Upper lobe of left lung (tissue), 6 donors: ENCODE data around the gene POLA2. TPM values are rescaled to one million over a fixed set of nuclear protein-coding genes. Genes with fewer than 3 reads are reported as not detected.

Source experiments
- ATAC-seq, 2 donors: fragments of 200-7000 bp; cut with Tn5 transposase; one replicate each; pipeline ENCODE4 v1.9.1; 2022; ENCODE audit warnings: mild to moderate bottlenecking in 2 of 2, moderate library complexity in 2 of 2; ENCODE audit not compliant: low FRiP score in 2 of 2
- DNase-seq, 2 donors: peaks; one replicate each; pipeline ENCODE4 v3.0.0-alpha.2; 2019 to 2020
- H3K27ac ChIP-seq, 4 donors: fragments of 200-600 bp; sonication (generic); one replicate each; pipeline ENCODE4 v1.5.1; 2016 to 2019
- H3K27me3 ChIP-seq, 4 donors: fragments of 200-600 bp; sonication (generic); one replicate each; pipeline ENCODE4 v1.5.1; 2017 to 2019
- H3K36me3 ChIP-seq, 4 donors: fragments of 200-600 bp; sonication (generic); one replicate each; pipeline ENCODE4 v1.5.1; 2016 to 2019
- H3K4me1 ChIP-seq, 4 donors: fragments of 200-600 bp; sonication (generic); one replicate each; pipeline ENCODE4 v1.5.1; 2018 to 2019
- H3K4me3 ChIP-seq, 4 donors: fragments of 200-600 bp; sonication (generic); one replicate each; pipeline ENCODE4 v1.5.1; 2017 to 2019; ENCODE audit warnings: mild to moderate bottlenecking in 2 of 4, moderate library complexity in 1 of 4
- H3K9me3 ChIP-seq, 4 donors: fragments of 200-600 bp; sonication (generic); one replicate each; pipeline ENCODE4 v1.5.1; 2018 to 2019
- CTCF ChIP-seq, 6 experiments: fragments of 450-650 bp in 4 of 6; fragments of 200-600 bp in 2 of 6; sonication (generic) in 2 of 6; IDR thresholded peaks; one replicate each; pipeline ENCODE4 v1.5.1; 2016 to 2019; ENCODE audit warnings: antibody characterized with exemption in 6 of 6
- EP300 ChIP-seq, 4 donors: sonication (generic); formaldehyde crosslinking; IDR thresholded peaks; one replicate each; pipeline ENCODE4 v1.5.1; 2017; ENCODE audit warnings: antibody characterized with exemption in 4 of 4, control low read depth in 2 of 4
- POLR2A ChIP-seq, 4 donors: fragments of 450-650 bp; IDR thresholded peaks; one replicate each; pipeline ENCODE4 v1.5.1; 2016 to 2017; ENCODE audit warnings: antibody characterized with exemption in 4 of 4, mild to moderate bottlenecking in 2 of 4
- POLR2AphosphoS5 ChIP-seq, 2 donors: sonication (generic); formaldehyde crosslinking; IDR thresholded peaks; one replicate each; pipeline ENCODE4 v1.5.1; 2017; ENCODE audit warnings: antibody characterized with exemption in 2 of 2
- WGBS, 2 donors: methylation state at CpG; one replicate each; pipeline ENCODE4 v1.1.5; 2017 to 2018; 5-methylcytosine and 5-hydroxymethylcytosine counted together
- total RNA-seq, 6 donors: library from RNA; depleted of rRNA in 4 of 6; stranded (reverse); fragments of >200 nt in 4 of 6; gene quantifications; one replicate each; pipeline versions ENCODE4 v1.1.0 to v1.2.1, GENCODE V29; 2016 to 2021
- donor health status: DM: no; HTN: no; CAD: no; lungs with moderate emphysema.
- donor health status: DM: no; HTN: yes; CAD: no; lungs with severe emphysema.

POLA2 gene
- total RNA-seq, 6 donors from 2014 or later = 6.0 to 19.9 (median 8.7) TPM

DNA sequence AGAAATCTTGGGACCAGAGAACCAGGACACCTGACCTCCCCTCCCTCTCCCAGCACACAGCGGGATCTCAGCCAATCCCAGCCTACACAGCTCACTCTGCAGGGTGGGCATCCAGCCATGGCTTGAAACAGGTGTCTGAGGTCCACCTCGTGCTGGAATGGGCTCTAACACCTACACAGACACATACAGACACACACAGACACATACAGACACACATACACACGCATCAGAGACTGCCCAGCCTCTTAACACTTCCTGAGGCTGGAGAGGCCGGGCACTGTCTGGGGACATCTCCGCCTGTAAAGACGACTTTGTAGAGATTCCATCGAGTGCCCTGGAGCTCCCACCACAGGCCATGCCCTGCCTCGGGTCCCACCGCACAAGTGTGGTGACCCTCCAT lies 43.3 kb upstream of the POLA2 start:
- no peak for DNase-seq
- TF ChIP-seq POLR2A (IDR thresholded peaks at IDR 0.05) = no peak
- no peak for TF ChIP-seq EP300 (IDR thresholded peaks at IDR 0.05)
- no peak for TF ChIP-seq CTCF (IDR thresholded peaks at IDR 0.05)
- no peak for TF ChIP-seq POLR2AphosphoS5 (IDR thresholded peaks at IDR 0.05)
- Histone ChIP-seq H3K4me3 (no peak overlapping the region), H3K27ac (no peak overlapping the region), H3K4me1 (peaks cover 0 to 24% (median 8%) of the 10 kb centered on the region in 4 donors), H3K27me3 (no peaks in the 10 kb centered on the region), H3K9me3 (no peaks in the 10 kb centered on the region), H3K36me3 (no peaks in the 10 kb centered on the region)
- WGBS, 2 donors = 89 to 90% methylated on average over 9 of the region's 9 CpGs
- no peak for ATAC-seq

DNA sequence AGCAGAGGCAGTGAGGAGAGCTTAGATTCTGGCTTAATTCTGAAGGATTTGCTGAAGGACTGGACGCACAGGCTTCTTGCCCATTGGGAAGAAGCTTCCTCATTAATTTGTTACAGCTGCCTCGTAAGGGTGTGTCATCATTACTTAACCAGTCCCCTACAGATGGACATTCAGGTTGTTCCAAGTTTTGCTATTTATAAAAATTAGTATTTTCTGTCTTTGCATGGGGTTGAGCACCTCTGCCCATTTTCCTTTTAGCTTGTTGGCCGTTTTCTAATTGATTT lies 41.9 kb upstream of the POLA2 start:
- no peaks in the 10 kb centered on the region for H3K27me3 ChIP-seq
- no peak for TF ChIP-seq POLR2AphosphoS5 (IDR thresholded peaks at IDR 0.05)
- no peak for TF ChIP-seq POLR2A (IDR thresholded peaks at IDR 0.05)
- TF ChIP-seq CTCF (IDR thresholded peaks at IDR 0.05) = no peak
- TF ChIP-seq EP300 (IDR thresholded peaks at IDR 0.05) = no peak
- no peaks in the 10 kb centered on the region for H3K36me3 ChIP-seq
- WGBS, 2 donors = 60 to 67% methylated on average over 3 of the region's 3 CpGs
- H3K27ac ChIP-seq = no peak overlapping the region
- H3K4me3 ChIP-seq = no peak overlapping the region
- ATAC-seq = peak in 1 of 2 donors; percentile 55
- no peaks in the 10 kb centered on the region for H3K9me3 ChIP-seq
- H3K4me1 ChIP-seq = peaks cover 3 to 22% (median 7%) of the 10 kb centered on the region in 4 donors
- no peak for DNase-seq

GRCh38 chr11:65221026-65221425 lies 40.7 kb upstream of the POLA2 start:
- TF ChIP-seq CTCF (IDR thresholded peaks at IDR 0.05) (no peak), EP300 (IDR thresholded peaks at IDR 0.05) (no peak), POLR2A (IDR thresholded peaks at IDR 0.05) (no peak), POLR2AphosphoS5 (IDR thresholded peaks at IDR 0.05) (no peak)
- 93 to 98% methylated on average over 9 to 10 of the region's 10 CpGs for whole genome bisulfite sequencing, 2 donors

DNA sequence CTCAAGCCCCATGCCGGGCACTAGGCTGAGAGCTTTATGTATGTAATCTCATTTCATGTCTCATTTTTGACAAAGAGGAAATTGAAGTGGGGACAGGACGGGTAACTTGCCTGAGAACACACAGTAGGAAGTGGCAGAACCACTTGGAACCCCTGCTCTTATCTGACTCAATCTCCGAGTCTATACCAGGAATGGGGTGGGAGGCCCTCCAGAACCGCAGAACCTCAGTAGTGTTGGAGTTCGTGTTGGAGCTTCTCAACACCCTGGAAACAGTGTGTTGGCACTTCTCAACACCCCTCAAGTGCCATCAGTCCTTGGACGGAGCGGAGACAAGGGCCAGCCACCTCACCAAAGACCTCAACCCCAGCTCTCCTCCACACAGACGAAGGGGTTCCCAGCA lies 38.8 kb upstream of the POLA2 start:
- TF ChIP-seq POLR2A (IDR thresholded peaks at IDR 0.05) (no peak), POLR2AphosphoS5 (IDR thresholded peaks at IDR 0.05) (peak in 1 of 2 donors; percentile 9)
- peak in 1 of 2 donors; percentile 70 for ATAC-seq
- WGBS, 2 donors = 45 to 64% methylated on average over 7 to 8 of the region's 8 CpGs
- H3K27me3 ChIP-seq = no peaks in the 10 kb centered on the region
- H3K27ac ChIP-seq = no peak overlapping the region
- H3K9me3 ChIP-seq = no peaks in the 10 kb centered on the region
- H3K4me1 ChIP-seq = peaks cover 17 to 37% (median 19%) of the 10 kb centered on the region in 4 donors
- peak in 1 of 2 donors; percentile 69 for DNase-seq
- no peak overlapping the region for H3K4me3 ChIP-seq
- no peaks in the 10 kb centered on the region for H3K36me3 ChIP-seq

More at GRCh38 chr11:65221026-65221425, 40.7 kb upstream of the POLA2 start:
- ATAC-seq = no peak
- DNase-seq = no peak
- no peaks in the 10 kb centered on the region for H3K36me3 ChIP-seq
- no peaks in the 10 kb centered on the region for H3K9me3 ChIP-seq
- no peaks in the 10 kb centered on the region for H3K27me3 ChIP-seq
- no peak overlapping the region for H3K27ac ChIP-seq
- peaks cover 14 to 33% (median 16%) of the 10 kb centered on the region in 4 donors for H3K4me1 ChIP-seq
- no peak overlapping the region for H3K4me3 ChIP-seq

DNA sequence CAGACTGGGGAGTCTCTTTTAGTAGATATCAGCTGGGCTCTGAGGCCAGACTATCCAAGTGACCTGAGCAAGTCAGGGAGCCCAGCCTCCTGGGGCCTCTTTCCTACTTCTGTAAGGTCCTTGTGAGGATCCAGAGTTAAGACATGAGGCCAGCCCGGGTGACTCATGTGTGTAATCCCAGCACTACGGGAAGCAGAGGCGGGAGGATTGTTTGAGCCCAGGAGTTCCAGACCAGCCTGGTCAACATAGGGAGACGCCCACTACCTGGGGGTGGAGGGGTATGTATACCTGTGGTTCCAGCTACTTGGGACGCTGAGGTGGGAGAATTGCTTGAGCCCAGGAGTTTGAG lies 36.9 kb upstream of the POLA2 start:
- H3K9me3 ChIP-seq = no peaks in the 10 kb centered on the region
- DNase-seq = peak in 1 of 2 donors; percentile 90
- H3K27me3 ChIP-seq = no peaks in the 10 kb centered on the region
- no peak for TF ChIP-seq EP300 (IDR thresholded peaks at IDR 0.05)
- no peak for TF ChIP-seq CTCF (IDR thresholded peaks at IDR 0.05)
- no peak for TF ChIP-seq POLR2A (IDR thresholded peaks at IDR 0.05)
- TF ChIP-seq POLR2AphosphoS5 (IDR thresholded peaks at IDR 0.05) = peak in 1 of 2 donors; percentile 12
- peak overlapping the region in 1 of 4 donors; percentile 70 for H3K27ac ChIP-seq
- ATAC-seq = peak; percentile 82 to 84
- H3K4me3 ChIP-seq = no peak overlapping the region
- 43 to 52% methylated on average over 5 of the region's 5 CpGs for WGBS, 2 donors
- H3K4me1 ChIP-seq = peaks cover 17 to 37% (median 19%) of the 10 kb centered on the region in 4 donors
- H3K36me3 ChIP-seq = no peaks in the 10 kb centered on the region
